DMS 273 (cell line): ENCODE results near the gene ENTPD6.
A peak's percentile ranks its signal among the peaks of the same experiment; 100 is the strongest.
"Not testable (repeated sequence)": the region's sequence is repeated elsewhere in the genome, so short reads cannot be mapped to it uniquely, and the experiment has no call there.

ENCODE experiments used
- DNase-seq: peaks from one replicate; lab custom pipeline; 2025; ENCODE audit not compliant: unreplicated experiment; lab: John Stamatoyannopoulos, UW

Gene ENTPD6

DNA sequence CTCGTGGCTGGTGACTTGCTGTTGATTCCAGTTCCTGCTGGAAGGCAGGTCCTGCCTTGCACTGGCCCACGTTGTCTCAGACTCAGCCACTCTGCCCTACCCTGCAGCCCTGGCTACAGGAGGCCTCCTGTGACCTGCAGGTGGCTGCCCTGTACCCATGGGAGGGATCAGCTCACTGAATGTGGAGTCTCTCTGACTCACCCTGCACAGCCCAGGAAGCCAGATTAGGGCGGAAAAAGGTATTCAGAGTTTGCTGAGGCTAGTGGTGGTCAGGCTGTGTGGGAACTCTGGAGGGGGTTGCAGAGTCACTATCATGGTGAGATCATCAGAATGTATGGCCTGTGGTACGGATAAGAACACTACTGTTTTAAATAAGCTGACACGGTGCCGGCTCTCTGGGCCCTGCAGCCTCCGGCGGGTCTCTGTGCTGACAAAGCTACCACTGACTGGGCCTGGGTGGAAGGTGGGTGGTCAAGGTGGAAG is 27.7 kb downstream of the ENTPD6 start:
- no peak for DNase-seq

DNA sequence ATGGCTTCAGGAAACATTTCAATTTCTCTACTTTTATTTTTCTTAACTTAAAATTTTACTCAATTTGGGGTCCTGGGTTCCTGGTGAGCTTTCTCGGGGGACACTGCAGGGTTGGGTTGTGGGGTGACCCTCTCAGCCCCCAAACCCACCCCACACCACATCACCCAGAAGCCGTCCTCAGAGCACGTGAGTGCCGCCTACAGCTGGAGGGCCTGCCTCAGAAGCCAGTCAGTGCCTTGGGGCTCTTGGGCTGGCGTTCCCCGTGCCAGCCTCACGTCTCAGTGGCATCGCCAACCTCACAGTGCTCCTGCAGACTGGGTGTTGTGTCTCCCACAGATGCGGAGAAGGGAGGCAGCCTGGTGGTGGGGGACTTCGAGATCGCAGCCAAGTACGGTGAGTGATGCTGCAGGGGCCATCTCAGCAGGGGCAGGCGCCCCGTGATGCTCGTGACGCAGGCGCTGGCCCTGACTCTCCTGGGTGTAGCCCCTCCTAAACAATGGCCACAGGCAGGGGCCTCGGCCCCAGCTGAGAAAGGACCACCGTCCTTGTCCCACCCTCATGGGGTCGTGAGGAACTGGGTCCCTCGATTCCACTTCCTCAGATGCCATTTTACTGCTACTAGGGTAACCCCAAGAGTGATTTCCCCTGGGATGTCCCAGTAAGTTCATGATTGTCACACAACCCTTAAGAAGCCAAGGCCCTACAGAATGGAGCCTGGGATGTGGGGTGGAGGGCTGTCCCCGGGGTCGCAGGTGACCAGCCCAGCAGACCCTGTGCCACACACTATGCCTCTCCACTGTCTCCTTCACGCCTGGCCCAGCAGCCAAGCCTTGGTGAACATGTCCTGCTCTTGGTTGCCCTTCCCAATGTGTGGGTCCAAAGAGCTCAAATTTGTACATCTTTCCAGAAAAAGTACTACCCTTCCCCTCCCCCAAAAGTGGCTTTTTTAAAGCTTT is 28.5 kb downstream of the ENTPD6 start:
- no peak for DNase-seq

DNA sequence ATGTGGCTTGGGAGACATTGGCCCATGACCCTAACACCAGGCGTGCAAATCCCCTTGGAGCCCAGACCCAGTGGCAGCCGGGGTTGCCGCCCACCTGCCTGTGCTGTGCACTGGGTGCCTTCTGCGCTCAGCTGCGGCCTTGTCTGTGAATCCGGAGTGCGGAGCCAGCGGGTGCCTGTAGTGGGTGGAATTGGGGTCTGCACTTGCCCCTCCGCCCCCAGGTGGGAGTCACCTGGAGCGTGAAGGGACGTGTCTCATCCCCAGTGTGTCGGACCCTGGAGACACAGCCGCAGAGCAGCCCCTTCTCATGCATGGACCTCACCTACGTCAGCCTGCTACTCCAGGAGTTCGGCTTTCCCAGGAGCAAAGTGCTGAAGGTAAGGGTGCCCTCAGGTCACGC is 29.4 kb downstream of the ENTPD6 start:
- DNase-seq: no peak

DNA sequence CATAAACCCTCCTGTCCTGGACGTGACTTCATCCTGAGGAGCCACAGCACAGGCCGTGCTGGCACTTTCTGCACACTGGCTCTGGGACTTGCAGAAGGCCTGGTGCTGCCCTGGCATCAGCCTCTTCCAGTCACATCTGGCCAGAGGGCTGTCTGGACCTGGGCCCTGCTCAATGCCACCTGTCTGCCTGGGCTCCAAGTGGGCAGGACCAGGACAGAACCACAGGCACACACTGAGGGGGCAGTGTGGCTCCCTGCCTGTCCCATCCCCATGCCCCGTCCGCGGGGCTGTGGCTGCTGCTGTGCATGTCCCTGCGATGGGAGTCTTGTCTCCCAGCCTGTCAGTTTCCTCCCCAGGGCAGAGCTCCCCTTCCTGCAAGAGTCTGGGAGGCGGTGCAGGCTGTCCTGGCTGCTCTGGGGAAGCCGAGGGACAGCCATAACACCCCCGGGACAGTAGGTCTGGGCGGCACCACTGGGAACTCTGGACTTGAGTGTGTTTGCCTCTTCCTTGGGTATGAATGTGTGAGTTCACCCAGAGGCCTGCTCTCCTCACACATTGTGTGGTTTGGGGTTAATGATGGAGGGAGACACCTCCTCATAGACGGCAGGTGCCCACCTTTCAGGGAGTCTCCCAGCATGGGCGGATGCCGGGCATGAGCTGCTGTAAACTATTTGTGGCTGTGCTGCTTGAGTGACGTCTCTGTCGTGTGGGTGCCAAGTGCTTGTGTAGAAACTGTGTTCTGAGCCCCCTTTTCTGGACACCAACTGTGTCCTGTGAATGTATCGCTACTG is 30.3 kb downstream of the ENTPD6 start:
- no peak for DNase-seq

DNA sequence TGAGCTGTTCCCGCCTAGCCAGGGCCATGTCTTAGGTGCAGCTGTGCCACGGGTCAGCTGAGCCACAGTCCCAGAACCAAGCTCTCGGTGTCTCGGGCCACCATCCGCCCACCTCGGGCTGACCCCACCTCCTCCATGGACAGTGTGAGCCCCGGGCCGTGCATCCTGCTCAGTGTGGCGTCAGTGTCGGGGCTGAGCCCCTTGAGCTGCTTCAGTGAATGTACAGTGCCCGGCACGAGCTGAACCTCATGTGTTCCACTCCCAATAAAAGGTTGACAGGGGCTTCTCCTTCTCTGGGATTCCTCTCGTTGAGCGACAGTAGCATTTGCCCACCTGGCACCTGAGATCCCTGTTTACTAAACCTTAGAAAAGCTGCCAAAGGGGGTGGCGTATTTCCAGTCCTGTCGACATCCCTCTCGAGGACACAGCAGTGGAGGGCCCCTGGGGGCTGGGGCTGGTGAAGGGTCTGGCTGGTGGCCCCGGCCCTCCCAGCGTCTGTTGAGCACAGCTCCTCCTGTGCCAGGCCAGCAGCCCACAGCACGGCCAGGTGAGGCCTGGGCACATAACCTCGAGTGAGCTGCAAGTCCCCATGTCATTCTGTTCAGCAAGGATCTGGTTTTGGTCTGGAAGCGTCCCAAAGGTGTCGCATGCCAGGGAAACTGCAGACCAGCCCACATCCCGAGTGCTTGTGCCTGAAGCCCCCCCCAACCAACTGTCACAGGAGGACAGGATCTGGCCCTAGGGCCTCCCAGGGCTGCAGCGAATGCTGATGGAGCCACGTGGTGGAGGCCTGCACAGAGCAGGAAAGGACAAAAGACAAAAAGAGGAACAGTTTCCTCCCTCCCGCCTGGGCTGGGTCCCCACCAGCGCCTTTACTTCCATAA is 31.2 kb downstream of the ENTPD6 start:
- DNase-seq: no peak

DNA sequence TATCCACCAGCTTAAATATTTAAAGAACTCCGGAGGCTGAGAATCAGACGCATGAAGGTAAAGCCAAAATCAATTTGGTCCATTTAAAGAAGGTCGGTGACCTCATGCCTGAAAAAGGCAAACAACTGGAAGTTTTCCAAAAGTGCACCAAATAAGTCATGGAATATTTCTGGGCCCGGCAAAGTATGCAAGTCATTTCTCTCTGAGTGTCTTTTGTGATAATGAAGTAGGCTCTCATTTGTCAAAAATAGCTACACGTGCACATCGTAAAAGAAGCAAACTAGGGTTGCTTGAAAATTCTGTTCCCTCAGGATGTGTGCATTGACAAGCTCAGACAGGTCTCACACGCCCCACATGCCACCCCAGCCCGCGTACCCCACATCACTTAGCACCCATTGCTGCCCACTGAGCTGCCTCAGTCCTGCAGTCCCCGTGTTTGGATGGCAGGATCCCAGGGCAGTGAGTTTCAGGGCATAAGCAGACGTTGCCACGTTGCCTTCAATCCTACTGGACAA is 31.9 kb downstream of the ENTPD6 start:
- peak; percentile 74 for DNase-seq

DNA sequence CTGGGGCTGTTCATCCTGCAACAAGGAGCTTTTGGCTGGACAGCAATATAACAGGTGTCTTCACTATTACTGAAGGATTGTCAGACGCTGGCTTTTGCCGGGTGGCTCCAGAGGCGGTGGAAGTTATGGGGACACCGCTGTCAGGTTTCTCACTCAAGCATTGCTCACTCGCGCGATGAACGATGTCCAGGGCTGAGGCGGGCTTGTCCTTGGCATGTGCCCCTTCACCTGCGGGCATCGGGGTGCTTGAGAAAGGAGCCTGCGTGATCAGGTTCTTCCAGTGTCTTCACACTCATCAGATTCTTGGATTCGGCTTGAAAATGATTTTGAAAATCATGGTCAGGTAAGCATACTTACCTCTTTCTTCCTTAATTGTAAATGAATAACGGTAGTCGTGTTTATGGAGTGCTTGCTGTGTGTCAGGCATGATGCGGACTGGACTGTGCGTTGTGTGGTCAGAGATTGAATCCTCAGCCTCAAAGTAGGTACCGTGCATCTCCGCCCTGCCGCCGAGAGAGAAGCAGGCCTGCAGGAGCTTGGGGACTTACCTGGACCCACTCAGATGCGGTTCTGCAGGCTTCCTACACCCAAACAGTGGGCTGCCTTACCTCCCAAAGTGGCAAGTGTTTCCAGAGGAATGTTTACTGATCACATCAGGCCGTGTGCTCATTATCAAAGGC is 34.1 kb downstream of the ENTPD6 start:
- no peak for DNase-seq

DNA sequence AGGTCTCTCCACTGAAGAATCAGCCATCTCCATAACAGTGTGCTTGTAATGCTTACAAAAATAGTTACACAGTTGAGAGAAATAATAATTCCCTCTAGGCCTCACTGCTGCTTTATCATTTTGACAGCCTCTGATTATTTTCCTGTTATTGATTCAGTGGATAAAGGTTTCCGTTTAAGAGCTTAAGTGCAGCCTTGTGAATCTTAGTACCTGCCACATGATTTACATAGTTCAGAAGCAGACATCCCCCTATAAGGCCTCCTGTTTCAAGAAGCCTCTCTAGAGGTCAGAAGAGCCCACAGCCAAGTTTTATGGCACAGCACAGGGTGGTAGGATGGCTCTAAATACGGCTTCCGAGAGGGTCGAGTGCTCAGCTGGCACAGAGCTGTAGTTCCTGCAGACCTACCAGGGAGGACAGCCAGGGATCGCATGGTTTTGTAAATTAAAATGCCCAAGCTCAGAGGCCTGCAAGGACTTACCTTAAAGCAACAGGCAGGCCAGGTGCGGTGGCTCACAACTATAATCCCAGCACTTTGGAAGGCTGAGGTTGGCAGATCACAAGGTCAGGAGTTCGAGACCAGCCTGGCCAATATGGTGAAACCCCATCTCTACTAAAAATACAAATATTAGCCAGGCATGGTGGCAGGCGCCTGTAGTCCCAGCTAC is 34.8 kb downstream of the ENTPD6 start:
- DNase-seq: no peak

DNA sequence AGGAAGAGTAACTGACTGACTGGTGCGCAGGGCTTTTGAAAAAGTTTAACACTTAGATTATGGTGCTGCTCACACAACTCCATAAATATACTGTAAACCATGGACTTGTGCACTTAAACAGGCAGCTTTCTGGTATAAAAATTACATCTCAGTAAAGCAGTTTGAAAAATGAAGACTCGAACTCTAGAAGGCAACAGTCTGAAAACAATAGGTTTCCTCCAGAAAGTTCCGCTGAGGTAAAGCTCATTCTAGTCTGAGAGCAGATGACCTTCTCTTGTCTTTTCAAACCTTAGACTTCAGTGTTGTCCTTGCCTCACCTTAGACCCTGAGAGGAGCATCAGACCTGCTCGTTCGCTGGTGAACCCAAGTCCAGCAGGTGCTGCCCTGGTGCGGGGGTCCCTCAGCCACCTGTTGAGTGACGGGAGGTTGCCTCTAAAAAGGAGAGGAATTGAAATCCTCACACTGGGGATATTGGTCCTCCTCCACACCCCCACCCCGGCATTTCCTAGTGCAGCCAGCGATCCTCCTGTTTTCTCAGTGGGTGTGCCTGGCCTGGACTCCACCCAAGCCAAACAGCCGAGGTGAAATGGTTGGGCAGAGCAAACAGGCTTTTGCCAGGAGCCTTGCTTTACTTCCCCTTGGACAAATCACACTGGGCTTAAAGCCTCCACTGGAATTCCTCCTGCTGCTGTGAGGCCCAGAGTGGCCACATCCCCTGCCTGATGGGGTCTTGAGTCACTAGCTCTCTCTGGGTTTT is 37.7 kb downstream of the ENTPD6 start:
- peak; percentile 41 for DNase-seq

DNA sequence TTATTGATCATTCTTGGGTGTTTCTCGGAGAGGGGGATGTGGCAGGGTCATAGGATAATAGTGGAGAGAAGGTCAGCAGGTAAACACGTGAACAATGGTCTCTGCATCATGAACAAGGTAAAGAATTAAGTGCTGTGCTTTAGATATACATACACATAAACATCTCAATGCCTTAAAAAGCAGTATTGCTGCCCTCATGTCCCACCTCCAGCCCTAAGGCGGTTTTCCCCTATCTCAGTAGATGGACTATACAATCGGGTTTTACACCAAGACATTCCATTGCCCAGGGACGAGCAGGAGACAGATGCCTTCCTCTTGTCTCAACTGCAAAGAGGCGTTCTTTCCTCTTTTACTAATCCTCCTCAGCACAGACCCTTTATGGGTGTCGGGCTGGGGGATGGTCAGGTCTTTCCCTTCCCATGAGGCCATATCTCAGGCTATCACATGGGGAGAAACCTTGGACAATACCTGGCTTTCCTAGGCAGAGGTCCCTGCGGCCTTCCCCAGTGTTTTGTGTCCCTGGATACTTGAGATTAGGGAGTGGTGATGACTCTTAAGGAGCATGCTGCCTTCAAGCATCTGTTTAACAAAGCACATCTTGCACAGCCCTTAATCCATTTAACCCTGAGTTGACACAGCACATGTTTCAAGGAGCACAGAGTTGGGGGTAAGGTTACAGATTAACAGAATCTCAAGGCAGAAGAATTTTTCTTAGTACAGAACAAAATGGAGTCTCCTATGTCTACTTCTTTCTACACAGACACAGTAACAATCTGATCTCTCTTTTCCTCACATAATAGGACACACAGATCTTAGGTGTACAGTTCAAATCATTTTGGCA is 38.7 kb downstream of the ENTPD6 start:
- DNase-seq: not testable (repeated sequence)

DNA sequence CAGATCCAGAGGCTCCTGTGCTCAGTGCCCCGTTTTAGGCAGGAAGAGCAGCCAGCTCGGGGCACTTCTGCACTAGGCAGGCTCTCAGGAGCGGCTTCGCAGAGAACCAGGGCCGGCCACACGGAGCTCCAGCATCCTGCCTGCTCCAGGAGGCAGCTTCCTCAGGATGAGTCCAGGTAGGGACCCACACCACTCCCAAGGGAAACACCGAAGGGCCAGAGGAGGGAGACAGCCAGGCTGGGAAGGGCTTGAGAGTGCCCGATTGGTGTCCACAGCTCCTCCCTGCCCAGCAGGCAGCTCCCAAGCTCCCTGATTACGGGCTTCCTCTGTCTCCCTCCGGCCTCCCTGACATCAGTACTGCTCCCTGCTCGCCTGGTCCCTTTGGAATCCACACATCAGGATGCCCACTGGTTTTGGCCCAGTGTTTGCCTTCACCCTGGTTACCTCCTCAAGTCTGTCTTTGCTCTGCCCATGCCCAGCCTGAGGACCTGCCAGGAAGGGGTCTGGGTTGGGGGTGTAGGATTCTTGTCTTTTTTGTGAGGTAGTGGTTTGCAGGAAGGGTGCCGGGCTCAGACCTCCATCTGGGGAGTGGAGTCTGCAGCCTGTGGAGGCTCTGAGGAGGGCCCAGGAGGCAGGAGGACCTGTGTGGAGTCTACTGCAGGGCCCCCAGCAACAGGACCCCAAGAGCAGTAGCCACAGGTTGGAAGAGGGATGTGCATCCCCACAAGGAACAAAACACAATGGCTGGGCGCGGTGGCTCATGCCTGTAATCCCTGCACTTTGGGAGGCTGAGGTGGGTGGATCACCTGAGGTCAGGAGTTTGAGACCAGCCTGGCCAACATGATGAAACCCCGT is 41.2 kb downstream of the ENTPD6 start:
- DNase-seq: no peak

DNA sequence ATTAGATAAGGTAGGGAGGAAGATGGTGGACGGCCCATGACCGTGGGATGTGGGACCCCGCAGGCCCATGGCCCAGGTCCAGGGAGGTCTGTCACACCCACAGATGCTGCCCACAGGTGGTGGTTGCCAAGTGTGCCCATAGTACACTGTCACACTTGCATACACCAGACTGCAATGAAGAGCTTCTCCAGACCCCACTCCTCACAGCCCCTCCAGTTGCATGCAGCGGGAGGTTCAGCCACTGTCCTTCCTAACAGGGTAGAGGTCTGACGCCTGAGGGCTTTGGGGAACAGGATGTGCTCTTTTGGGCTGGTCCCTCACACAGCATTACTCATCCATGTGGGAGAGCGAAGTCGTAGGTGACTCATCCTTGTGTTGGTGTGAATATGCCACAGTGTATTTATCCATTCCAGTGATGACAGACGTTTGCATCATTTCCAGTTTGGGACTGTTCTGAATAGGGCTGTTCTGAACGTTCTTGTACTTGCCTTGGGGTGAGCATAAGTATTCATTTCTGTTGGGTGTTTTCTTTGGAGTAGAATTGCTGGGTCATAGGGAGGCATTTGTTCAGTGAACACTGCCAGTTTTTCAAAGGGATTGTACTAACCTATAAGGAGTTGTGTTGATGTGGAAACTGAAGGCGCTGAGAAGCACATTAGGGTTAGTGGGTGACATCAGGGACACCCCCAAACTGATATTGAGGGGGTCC is 42.3 kb downstream of the ENTPD6 start:
- DNase-seq: peak; percentile 60

DNA sequence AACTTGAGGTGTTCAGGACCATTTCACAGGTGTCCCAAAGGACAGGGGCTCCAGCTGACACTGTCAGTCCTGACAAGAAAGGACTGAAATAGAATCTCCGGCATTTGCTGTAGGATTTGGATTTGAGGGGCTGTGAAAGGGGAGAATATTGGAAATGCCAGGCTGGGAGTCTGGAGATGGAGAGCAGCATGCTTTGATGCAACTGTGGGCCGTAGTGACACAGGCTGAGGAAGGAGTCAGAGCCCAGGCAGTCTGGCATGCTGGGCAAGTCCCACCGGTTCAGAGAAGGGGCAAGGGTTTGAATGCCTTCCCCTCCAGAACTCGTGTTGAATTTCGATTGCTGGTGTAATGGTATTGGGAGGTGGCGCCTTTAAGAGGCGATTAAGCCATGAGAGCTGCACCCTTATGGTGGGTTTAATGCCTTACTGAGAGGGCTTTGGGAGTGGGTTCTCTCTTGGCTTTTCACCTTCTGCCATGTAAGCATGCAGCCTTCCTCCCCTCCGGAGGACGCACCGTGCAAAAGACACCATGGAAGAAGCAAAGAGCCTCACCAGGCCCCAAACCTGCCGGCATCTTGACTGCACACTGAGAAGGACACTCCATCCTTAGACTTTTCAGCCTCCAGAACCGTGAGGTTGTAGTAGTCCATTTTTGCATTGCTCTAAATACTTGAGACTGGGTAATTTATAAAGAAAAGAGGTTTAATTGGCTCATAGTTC is 43.0 kb downstream of the ENTPD6 start:
- DNase-seq: no peak

DNA sequence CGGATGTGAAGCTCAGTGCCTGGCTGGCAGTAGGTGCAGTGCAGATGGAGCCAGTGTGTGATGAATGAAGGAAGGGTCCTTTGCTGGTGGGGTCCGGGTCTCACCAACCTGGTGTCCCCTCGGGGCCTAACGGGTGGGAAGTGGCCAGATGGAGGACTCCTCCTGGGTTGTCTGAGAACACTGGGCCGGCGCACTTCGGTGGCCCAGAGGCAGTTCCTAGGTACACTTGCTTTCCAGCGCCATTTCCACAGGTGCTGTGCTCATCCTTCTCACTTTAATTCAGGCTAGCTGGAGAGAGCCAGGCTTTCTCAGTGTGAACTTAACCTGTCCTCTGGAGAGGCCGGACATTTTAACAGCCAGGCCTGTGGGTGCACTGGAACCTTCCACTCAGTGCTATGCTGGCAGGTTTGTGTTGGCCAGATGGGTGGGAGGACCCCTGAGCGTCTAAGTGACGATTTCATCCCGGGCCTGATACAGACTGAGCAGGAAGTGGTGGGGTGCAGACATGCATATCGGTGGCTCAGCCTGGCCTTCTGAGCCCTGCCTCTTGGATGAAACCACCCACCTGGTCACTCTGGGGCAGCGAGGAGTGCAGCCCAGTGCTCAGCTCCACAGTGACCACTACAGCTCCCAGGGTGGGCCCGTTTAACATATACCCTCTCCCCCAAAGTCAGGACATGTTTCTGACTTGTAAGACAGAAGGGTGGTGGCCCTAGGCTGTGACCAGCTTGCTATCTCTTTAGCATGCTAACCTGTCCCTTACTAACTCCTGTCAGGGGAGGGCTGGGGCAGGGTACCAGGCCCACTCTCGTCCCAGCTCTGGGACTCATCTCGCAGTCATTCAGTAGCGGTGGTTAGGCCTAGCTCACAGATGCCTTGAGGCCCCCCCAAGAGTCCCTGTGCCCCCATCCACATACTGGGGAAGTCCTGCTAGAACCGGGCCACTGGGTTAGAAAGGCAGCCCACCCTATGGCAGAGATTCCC is 44.2 kb downstream of the ENTPD6 start:
- DNase-seq: peak; percentile 40
